ENCODE results near the gene PPAN.
A peak's percentile ranks its signal among the peaks of the same experiment; 100 is the strongest.

Gene PPAN

DNA sequence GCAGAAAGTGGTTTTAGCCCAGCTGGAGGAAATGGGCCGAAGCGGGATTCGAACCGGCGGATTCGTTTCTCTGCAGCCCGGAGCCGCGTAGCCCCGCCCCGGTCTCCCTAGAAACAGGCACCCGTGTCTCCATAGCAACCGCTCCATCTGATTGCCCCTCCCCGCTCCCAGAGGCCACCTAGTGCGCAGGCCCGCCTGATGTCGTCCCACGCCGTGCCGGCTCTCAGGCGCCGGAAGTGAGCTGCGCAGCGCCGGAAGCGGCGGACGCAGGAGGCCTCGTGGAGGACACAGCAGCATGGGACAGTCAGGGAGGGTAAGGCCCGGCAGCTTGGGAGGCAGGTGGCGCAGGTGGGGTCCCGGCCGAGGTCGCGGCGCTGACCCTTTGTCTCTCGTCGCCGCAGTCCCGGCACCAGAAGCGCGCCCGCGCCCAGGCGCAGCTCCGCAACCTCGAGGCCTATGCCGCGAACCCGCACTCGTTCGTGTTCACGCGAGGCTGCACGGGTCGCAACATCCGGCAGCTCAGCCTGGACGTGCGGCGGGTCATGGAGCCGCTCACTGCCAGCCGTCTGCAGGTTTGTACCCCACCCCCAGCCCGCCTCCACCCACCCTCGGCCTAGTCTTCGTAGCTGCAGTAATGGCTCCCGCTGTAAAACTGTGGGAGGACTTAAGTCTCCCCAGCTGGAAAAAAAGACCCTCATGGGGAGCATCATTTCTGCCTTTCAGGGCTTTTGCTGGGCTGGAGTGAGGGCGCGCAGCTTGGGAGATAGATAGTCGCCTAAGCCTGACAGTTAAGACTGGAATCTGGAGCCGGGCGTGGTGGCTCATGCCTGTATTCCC is at the start of gene PPAN:
TSS of gene PPAN (plus strand) at position 263 of the 837 bp plus-strand sequence. CDS start at position 296, 33 bp downstream.
- peak; percentile 97 for DNase-seq

DNA sequence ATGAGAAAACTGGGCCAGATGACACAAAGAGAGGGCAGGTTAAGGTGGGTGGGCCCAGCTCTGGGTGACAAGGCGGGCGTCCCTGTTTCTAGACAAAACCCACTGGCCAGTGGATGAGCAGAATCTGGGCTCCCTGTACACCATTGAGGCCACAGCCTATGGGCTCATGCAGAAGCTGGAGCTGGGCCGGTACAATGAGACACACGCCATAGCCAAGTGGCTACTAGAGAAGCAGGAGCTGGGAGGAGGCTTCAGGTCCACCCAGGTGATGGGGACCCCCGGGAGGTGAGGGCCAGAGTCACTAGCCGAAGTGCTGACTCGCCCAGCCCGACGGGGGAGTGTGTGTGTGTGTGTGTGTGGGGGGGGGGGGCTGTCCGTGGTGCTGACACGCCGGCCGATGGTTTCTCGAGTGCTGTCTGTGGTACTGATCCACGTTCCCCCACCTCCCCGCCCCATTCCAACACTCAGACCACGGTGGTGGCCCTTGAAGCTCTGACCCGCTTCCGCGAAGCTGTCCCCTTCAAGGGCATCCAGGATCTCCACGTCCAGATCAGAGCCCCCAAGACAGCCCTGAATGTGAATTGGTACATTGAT is 44.3 kb upstream of the PPAN start:
- DNase-seq, result no peak

- DNase-seq, result no peak
Measured at GRCh38 chr19:10068205-10068604, 38.0 kb upstream of the PPAN start.

DNA sequence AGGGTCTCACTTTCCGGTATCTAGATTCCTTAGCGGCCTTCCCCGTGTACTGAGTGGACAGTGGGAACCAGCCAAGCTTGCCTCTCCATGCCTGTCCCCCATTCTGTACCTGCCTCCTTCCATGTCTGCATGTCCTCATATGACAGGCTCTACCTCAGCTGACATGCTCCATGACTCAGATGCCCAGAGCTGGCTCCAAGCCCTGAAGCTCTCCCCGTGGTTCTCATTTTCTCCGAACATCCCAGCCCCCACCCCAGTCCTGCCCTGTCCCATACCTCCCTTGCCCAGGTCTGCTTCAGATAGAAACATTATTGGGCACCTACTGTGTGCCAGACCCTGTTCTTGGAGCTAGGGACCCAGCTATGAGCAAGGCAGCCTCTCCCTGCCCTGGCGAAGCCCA is 37.1 kb upstream of the PPAN start:
- DNase-seq, result no peak

DNA sequence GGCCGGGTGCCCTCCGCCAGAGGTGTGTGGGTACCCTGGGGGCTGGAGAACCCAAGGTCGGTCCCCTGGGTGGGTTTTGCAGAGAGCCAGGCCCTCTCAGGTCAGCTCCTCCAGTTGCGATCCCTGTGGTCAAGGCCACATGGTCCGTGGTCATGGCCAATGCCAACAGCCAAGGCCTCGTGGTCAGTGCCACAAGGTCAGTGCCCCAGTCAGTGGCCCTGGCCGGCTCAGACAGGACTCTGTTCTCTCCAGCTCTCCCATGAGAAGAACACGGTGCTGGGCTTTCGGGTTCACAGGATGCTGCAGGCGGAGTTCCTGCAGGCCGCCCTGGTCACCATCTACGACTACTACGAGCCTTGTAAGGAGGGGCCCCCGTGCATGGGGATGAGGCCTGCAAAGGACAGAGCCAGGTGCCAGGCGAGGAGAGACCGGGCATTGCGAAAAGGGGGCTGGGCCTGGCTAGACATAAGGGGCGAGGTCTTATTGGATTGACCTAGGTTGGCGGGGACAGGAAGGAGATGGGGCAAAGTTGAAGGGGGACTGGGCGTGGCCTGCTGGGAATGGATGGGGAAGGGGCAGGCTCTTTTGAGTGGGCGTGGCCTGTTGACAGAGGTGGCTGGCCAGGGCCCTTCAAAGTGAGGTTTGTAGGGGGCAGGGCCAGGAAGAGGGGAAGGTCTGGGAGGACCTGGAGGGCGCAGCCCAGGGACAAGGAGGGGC is 35.3 kb upstream of the PPAN start:
- no peak for DNase-seq

DNA sequence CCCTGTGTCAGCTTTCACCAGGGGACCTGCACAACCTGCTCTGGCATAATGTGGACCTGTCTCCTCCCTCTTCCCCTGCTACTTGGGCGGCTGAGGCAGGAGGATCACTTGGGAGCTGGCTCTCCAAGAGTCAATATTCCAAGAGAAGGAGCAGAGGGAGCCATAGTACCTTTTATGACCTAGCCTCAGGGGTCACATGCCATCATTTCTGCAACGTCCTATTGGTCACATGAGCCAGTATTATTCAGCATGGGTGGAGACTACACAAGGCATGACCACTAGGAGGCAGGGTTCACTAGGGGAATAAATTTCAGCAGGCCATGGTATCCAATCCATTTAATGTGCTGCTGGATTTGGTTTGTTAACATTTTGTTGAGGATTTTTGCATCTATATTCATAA is 32.0 kb upstream of the PPAN start:
- DNase-seq, result no peak

DNA sequence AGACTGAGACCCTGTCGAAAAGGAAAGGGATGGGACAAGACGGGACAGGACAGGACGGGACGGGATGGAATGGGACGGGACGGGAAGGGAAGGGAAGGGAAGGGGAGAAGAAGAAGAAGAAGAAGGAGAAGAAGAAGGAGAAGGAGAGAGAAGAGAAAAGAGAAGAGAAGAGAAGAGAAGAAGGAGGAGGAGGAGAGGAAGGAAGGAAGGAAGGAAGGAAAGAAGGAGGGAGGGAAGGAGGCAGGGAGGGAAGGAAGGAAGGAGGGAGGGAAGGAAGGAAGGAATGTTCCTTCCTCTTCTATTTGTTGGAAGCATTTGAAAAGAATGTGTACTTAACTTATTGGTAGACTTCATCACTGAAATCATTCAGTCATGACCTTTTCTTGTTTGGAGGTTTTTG is 29.6 kb upstream of the PPAN start:
- DNase-seq, result no peak

DNA sequence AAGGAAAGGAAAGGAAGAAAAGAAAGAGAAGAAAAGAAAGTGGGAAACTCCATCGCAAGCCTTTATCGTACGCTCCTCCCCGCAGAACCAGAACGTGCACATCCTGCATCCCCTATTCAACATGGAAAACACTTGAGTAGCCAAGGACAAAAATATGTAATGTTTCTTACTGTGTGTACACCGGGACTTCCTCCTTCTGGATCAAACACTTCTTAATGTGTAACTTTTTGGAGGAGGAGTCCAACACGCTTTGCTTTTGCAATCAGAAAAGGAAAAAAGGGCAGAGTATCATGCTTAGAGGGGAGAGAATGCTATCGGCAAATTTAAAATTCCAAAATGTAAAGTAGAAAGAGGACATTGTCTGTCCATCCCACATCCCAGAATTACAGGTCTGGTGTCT is 27.8 kb upstream of the PPAN start:
- DNase-seq, result no peak

- DNase-seq, result no peak
Measured at GRCh38 chr19:10079031-10079453, 27.1 kb upstream of the PPAN start.

DNA sequence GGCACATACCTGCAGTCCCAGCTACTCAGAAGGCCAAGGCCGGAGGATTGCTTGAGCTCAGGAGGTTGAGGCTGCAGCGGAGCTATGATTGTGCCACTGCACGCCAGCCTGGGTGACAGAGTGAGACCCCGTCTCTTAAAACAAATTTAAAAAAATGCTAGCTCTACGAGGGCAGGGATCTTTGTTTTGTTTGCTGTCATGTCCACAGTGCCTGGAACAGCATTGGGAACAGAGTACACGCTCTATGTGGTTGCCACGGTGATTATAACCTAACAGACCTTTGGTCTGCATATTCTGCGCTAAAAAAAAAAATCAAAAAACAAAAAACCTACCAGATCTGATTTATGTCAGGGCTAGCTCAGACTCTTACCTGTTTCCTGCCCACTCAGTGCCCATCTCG is 22.3 kb upstream of the PPAN start:
- DNase-seq, result no peak

- no peak for DNase-seq
Measured at GRCh38 chr19:10084803-10085202, 21.4 kb upstream of the PPAN start.

GRCh38 chr19:10085641-10086590 is 20.2 kb upstream of the PPAN start, which contains the start of gene SHFL:
SHFL (plus strand) TSS chr19:10086317; CDS start chr19:10086428, 111 bp downstream.
- DNase-seq, result peak; percentile 80

GRCh38 chr19:10086591-10087192 is 19.5 kb upstream of the PPAN start:
- DNase-seq, result peak; percentile 26

DNA sequence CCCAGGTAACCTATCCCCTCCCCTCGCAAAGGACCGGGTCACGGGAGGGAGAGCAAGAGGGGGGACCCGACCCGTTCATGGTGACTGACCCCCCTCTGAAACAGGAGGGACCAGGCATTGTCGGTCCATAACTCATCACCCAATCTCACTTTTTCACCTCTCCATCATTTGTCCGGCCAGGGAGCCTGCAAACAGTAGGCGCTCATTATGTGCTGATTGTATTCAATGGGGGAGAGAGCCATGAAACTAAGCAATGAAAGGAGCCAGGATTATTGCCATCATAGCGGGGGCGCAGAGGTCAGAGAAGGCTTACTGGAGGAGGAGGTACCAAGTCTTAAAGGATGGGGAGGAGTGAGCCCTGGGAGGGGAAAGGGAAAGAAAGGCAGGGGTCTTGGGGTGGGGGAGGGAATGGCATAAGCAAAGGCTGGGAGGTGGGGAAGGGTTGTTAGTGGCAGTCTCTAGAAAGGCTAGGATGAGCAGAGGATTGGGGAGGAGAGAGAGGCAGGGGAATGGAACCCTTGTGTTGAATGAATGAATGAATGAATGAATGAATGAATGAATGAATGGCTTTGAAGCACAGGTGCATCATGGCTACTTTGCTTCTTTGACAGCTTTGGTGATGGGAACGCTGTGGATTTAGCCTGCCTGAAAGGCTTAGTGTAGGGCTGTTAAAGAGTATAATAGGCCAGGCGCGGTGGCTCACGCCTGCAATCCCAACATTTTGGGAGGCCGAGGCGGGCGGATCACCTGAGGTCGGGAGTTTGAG is 18.7 kb upstream of the PPAN start:
- DNase-seq, result no peak

DNA sequence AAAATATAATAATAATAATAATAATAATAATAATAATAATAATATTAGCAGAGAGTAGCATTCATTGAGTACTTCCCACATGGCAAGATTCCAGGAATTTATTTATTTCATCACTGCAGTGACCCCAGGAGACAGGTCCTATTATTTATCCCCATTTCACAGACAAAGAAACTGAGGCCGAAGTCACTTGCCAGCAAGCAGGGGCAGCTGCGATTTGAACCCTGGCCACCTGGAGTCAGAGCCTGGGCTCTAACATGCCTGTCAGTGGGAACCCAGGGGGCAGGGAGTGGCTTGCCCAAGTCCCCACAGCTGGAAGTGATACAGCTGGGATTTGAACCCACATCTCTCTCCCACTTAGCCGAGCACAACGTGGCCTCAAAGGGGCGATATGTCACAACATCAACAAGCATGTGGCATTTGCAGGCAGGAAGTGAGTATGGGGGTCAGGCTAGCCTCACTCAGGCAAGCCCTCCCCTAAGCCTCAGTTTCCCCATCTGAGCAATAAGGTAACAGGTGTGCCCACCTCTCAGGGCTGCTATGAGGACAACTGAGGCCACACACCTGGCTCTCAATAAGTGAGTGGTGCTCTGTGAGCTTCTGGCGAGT is 17.1 kb upstream of the PPAN start:
- DNase-seq, result no peak

DNA sequence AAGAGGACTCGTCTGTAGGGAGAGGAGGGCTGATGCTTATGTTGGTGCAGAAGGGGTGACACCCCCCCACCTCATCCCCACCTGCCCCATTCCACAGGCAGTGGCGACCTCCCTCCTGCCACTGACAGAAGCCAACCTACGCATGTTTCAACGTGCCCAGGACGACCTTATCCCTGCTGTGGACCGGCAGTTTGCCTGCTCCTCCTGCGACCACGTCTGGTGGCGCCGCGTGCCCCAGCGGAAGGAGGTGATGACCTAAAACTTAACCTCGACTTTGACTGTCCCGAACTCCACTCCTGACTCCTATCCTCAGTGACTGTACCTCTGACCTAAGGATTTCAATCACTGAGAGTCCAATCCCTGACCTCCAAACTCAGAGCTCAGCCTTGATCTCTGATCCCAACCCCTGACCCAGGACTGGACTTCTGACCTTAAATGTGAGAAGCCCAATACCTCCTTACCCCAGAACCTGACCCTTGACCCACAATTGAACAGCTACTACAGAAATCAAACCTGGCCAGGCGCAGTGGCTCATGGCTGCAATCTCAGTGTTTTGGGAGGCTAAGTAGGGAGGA is 16.3 kb upstream of the PPAN start:
- no peak for DNase-seq

GRCh38 chr19:10091370-10091687 is 14.8 kb upstream of the PPAN start:
- DNase-seq, result no peak

DNA sequence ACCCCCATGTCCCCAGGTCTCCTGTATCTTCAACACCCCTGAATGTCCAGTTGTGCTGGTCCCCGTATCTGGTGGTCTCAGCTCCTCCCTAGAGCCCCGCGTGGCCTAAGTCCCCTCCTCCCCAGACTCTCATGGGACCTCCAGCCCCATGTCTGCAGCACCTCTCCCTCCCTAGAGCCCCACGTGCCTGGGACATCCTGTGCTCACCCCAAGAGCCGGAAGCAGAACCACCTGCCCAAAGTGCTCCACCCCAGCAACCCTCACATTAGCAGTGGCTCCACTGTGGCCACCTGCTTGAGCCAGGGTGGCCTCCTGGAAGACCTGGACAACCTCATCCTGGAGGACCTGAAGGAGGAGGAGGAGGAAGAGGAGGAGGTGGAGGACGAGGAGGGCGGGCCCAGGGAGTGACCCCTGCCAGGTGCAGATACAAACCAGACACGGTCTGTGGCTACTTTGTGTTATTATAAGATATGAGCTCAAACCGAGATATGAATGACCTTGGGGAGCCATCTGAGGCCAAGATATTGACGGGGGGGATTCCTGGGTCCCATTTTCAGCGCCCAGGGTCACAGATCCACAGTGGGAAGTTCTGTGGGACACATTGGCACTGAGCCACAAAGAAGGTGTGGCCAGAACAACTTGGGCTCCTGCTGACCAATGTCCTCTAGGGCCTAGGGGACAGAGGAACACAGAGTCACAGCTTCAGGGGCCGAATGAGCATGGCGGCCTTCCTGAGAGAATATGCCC is 14.1 kb upstream of the PPAN start:
- DNase-seq, result no peak

DNA sequence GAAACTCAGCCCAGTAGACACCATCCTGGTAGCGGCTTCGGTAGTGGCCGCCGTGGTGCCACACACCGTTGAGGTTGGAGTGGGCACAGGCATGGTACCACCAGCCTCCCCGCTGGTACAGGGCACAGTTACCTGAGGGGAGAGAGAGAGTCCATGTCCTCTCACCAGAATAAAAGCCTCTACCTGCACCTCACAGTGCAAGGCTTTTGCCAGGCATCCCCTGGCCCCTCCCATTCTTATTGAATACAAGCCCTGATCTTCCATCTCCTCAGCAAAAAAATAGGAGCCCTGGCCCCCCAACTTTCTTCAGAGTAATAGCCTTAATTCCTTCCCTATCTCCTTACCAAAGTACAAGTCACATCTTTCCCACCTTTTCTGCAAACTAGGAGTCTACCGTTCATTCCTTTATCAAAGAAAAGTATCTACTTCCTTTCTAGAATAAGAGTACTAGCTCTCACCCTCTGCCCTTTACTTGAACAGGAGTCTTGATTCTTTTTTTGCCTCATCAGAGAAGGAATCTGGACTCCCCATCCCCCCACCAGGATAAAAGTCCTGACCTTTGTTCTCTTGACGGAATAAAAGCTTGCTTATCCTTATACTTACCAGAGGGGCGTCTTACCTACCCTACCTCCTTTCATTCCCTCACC is 13.4 kb upstream of the PPAN start:
- no peak for DNase-seq

All from retina (tissue), 1 donor.